A549 (cell line): ENCODE data around the gene SNAP29. TPM values are rescaled to one million over a fixed set of nuclear protein-coding genes. Genes with fewer than 3 reads are reported as not detected.

Experiments used
- ATAC-seq, 2 experiments: fragments of 200-7000 bp in 1 of 2; fragments of >200 bp in 1 of 2; cut with Nextera tagmentation in 1 of 2; cut with Tn5 transposase in 1 of 2; 3 replicates each; pipeline versions ENCODE4 v1.8.0 to v1.9.1; 2018 to 2020; ENCODE audit warnings: mild to moderate bottlenecking in 1 of 2, moderate library complexity in 1 of 2
- CTCF ChIA-PET: fragments of 300-600 bp; sonication (Branson Sonifier 250); formaldehyde crosslinking; extraction: SDS; loops from one replicate; lab custom pipeline; 2021; ENCODE audit warnings: antibody characterized with exemption, inconsistent platforms; lab: Yijun Ruan, JAX
- POLR2A ChIA-PET: fragments of 350-600 bp; formaldehyde crosslinking; extraction: SDS; loops from one replicate; lab custom pipeline; 2021; ENCODE audit warnings: antibody characterized with exemption, inconsistent platforms; lab: Yijun Ruan, JAX
- DNase-seq, 2 experiments: peaks; one replicate each; pipeline versions ENCODE4 v3.0.0 to v3.0.0-alpha.2; 2011 to 2016; ENCODE audit warnings: low read depth in 1 of 2, low spot score in 1 of 2
- FAIRE-seq: peaks from 2 replicates; lab custom pipeline; 2011; peaks lifted over from hg19 to GRCh38; lab: Jason Lieb, UNC
- H3K27ac ChIP-seq, 2 experiments: fragments of >200 bp; sonication (Bioruptor Twin); formaldehyde crosslinking; 3 replicates each; pipeline ENCODE4 v1.5.1; 2016 to 2017
- H3K4me1 ChIP-seq: fragments of >200 bp; sonication (Bioruptor Twin); formaldehyde crosslinking; 3 replicates; pipeline ENCODE4 v1.6.1; 2016
- H3K4me2 ChIP-seq: fragments of >200 bp; sonication (Bioruptor Twin); formaldehyde crosslinking; 3 replicates; pipeline ENCODE4 v1.6.1; 2016
- H3K4me3 ChIP-seq: fragments of >200 bp; sonication (Bioruptor Twin); formaldehyde crosslinking; 3 replicates; pipeline ENCODE4 v1.5.1; 2016
- H3K9me3 ChIP-seq: fragments of >200 bp; sonication (Bioruptor Twin); formaldehyde crosslinking; 3 replicates; pipeline ENCODE4 v1.6.1; 2016
- CBX2 ChIP-seq: fragments of 200-600 bp; sonication (generic); IDR thresholded peaks from 2 replicates; pipeline ENCODE4 v1.6.1; 2016; ENCODE audit warnings: low read depth, mild to moderate bottlenecking, borderline replicate concordance
- CEBPB ChIP-seq, 2 experiments: fragments of >200 bp in 1 of 2; sonication (Bioruptor Twin) in 1 of 2; formaldehyde crosslinking in 1 of 2; IDR thresholded peaks; 2 replicates each; pipeline ENCODE4 v1.6.1; 2012 to 2016
- CHD4 ChIP-seq: fragments of 200-600 bp; sonication (generic); IDR thresholded peaks from 2 replicates; pipeline ENCODE4 v1.6.1; 2016; ENCODE audit warnings: antibody characterized with exemption, mild to moderate bottlenecking, borderline replicate concordance
- FOXS1 ChIP-seq: fragments of 250-450 bp; sonication (Bioruptor Pico); IDR thresholded peaks from 2 replicates; pipeline ENCODE4 v1.5.0; 2020; ENCODE audit warnings: mild to moderate bottlenecking, moderate library complexity
- GATA3 ChIP-seq: IDR thresholded peaks from 2 replicates; pipeline ENCODE4 v1.6.1; 2012; ENCODE audit warnings: borderline replicate concordance
- HOXB13 ChIP-seq: fragments of 250-450 bp; sonication (Bioruptor Pico); IDR thresholded peaks from 2 replicates; pipeline ENCODE4 v1.5.0; 2020; ENCODE audit warnings: low read depth, mild to moderate bottlenecking, moderate library complexity
- JUN ChIP-seq, 2 experiments: fragments of >200 bp; sonication (Bioruptor Twin); formaldehyde crosslinking; IDR thresholded peaks; 2 replicates in 1 of 2; 3 replicates in 1 of 2; pipeline ENCODE4 v1.6.1; 2016 to 2017
- POLR2A ChIP-seq: IDR thresholded peaks from 2 replicates; pipeline ENCODE4 v1.6.1; 2012; ENCODE audit warnings: mild to moderate bottlenecking, low read length
- RARB ChIP-seq: fragments of 250-450 bp; sonication (Bioruptor Pico); IDR thresholded peaks from 2 replicates; pipeline ENCODE4 v1.8.0; 2021; ENCODE audit warnings: mild to moderate bottlenecking, moderate library complexity
- RNF2 ChIP-seq: fragments of 200-600 bp; sonication (generic); IDR thresholded peaks from 2 replicates; pipeline ENCODE4 v1.6.1; 2016; ENCODE audit warnings: low read depth, mild to moderate bottlenecking, antibody characterized with exemption, moderate library complexity, borderline replicate concordance
- TFCP2L1 ChIP-seq: fragments of 250-450 bp; sonication (Bioruptor Pico); IDR thresholded peaks from 2 replicates; pipeline ENCODE4 v1.5.0; 2021; ENCODE audit warnings: mild to moderate bottlenecking
- TP53 ChIP-seq: fragments of 250-450 bp; sonication (Bioruptor Pico); IDR thresholded peaks from 2 replicates; pipeline ENCODE4 v1.5.0; 2021; ENCODE audit warnings: mild to moderate bottlenecking, moderate library complexity
- ZFP36 ChIP-seq: fragments of 450-650 bp; IDR thresholded peaks from 2 replicates; pipeline ENCODE4 v1.6.1; 2014; ENCODE audit warnings: borderline replicate concordance; ENCODE audit not compliant: partially characterized antibody
- WGBS: methylation state at CpG from one replicate; pipeline ENCODE4 v1.1.6; 2017; ENCODE audit errors: missing lambda C conversion rate; 5-methylcytosine and 5-hydroxymethylcytosine counted together
- polyA plus RNA-seq, 4 experiments: library from polyadenylated mRNA; depleted of rRNA in 3 of 4; stranded (reverse); fragments of >200 nt; fragmentation: RNase III in 1 of 4; extraction: RNeasy Plus Mini Kit Qiagen cat#74134 plus additional on column Dnase treatment in 1 of 4; gene quantifications; 2 replicates in 3 of 4; 3 replicates in 1 of 4; pipeline ENCODE4 v1.2.3, GENCODE V29; 2011 to 2017
- TF ChIP-seq, protein P1 (sequence below): IDR thresholded peaks from 2 replicates; pipeline ENCODE4 v1.6.1; 2012
- TF ChIP-seq, protein P2 (sequence below): IDR thresholded peaks from 2 replicates; pipeline ENCODE4 v1.6.1; 2012
- TF ChIP-seq, protein P3 (sequence below): fragments of 200-600 bp; sonication (generic); IDR thresholded peaks from 2 replicates; pipeline ENCODE4 v1.6.1; 2016; ENCODE audit warnings: antibody characterized with exemption, mild to moderate bottlenecking, moderate library complexity
- TF ChIP-seq, protein P4 (sequence below): fragments of 250-450 bp; sonication (Bioruptor Pico); IDR thresholded peaks from 2 replicates; pipeline ENCODE4 v1.5.0; 2020; ENCODE audit warnings: low read depth, mild to moderate bottlenecking, moderate library complexity
- TF ChIP-seq, protein P5 (sequence below): fragments of >200 bp; sonication (Bioruptor Twin); formaldehyde crosslinking; IDR thresholded peaks from 2 replicates; pipeline ENCODE4 v1.6.1; 2016
- TF ChIP-seq, protein P6 (sequence below): fragments of 150-350 bp; IDR thresholded peaks from 2 replicates; pipeline ENCODE4 v1.6.1; 2014; ENCODE audit warnings: low read depth, mild to moderate bottlenecking, low read length
- TF ChIP-seq, protein P7 (sequence below): fragments of 250-450 bp; sonication (Bioruptor Pico); IDR thresholded peaks from 2 replicates; pipeline ENCODE4 v1.5.0; 2021; ENCODE audit warnings: mild to moderate bottlenecking, moderate library complexity, borderline replicate concordance

SNAP29 gene
- polyA plus RNA-seq, 2 of the 4 experiments (the other 2 are of a cell fraction), result 14.2 to 20.1 TPM

DNA sequence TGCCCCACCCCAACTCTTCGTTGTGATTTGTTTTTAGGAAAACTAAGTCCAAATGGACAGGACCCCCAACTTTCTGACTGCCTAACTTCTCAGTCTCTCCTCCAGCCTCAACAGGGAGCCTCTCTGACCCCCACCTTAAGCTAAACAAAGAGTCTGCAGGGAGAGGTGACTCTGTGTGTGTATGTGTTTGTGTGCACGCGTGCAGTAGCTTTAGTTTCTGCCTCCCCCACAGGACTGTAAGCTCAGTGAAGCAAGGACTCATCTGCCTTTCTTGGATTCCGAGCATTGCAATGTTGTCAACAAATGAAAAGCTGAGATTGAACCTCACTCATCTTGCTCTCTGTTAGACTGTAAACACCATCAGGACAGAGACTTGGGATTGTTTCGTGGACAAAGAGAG is 7.9 kb downstream of the SNAP29 start:
- ATAC-seq (no peak), DNase-seq (no peak), FAIRE-seq (no peak)
- WGBS, result 83% methylated on average over 5 of the region's 5 CpGs
- POLR2A ChIA-PET, result no interaction called here
- H3K4me3 ChIP-seq, result no peak overlapping the region
- H3K4me1 ChIP-seq, result 0 out of 3 replicates have a peak, but pooled peaks cover 4% of the 10 kb centered on the region
- no peak overlapping the region for H3K4me2 ChIP-seq
- no peak overlapping the region for H3K27ac ChIP-seq
- TF ChIP-seq RNF2 (no peak), GATA3 (no peak), HOXB13 (no peak), TFCP2L1 (CRISPR knock-in tag) (no peak), ZFP36 (no peak)
- TF ChIP-seq, protein P1, sequence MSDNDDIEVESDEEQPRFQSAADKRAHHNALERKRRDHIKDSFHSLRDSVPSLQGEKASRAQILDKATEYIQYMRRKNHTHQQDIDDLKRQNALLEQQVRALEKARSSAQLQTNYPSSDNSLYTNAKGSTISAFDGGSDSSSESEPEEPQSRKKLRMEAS, result no peak
- TF ChIP-seq, protein P2, sequence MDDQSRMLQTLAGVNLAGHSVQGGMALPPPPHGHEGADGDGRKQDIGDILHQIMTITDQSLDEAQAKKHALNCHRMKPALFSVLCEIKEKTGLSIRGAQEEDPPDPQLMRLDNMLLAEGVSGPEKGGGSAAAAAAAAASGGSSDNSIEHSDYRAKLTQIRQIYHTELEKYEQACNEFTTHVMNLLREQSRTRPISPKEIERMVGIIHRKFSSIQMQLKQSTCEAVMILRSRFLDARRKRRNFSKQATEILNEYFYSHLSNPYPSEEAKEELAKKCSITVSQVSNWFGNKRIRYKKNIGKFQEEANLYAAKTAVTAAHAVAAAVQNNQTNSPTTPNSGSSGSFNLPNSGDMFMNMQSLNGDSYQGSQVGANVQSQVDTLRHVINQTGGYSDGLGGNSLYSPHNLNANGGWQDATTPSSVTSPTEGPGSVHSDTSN, result no peak
- TF ChIP-seq, protein P3, sequence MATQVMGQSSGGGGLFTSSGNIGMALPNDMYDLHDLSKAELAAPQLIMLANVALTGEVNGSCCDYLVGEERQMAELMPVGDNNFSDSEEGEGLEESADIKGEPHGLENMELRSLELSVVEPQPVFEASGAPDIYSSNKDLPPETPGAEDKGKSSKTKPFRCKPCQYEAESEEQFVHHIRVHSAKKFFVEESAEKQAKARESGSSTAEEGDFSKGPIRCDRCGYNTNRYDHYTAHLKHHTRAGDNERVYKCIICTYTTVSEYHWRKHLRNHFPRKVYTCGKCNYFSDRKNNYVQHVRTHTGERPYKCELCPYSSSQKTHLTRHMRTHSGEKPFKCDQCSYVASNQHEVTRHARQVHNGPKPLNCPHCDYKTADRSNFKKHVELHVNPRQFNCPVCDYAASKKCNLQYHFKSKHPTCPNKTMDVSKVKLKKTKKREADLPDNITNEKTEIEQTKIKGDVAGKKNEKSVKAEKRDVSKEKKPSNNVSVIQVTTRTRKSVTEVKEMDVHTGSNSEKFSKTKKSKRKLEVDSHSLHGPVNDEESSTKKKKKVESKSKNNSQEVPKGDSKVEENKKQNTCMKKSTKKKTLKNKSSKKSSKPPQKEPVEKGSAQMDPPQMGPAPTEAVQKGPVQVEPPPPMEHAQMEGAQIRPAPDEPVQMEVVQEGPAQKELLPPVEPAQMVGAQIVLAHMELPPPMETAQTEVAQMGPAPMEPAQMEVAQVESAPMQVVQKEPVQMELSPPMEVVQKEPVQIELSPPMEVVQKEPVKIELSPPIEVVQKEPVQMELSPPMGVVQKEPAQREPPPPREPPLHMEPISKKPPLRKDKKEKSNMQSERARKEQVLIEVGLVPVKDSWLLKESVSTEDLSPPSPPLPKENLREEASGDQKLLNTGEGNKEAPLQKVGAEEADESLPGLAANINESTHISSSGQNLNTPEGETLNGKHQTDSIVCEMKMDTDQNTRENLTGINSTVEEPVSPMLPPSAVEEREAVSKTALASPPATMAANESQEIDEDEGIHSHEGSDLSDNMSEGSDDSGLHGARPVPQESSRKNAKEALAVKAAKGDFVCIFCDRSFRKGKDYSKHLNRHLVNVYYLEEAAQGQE, result no peak
- TF ChIP-seq, protein P4, sequence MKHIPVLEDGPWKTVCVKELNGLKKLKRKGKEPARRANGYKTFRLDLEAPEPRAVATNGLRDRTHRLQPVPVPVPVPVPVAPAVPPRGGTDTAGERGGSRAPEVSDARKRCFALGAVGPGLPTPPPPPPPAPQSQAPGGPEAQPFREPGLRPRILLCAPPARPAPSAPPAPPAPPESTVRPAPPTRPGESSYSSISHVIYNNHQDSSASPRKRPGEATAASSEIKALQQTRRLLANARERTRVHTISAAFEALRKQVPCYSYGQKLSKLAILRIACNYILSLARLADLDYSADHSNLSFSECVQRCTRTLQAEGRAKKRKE (CRISPR knock-in tag), result no peak
- TF ChIP-seq, protein P5, sequence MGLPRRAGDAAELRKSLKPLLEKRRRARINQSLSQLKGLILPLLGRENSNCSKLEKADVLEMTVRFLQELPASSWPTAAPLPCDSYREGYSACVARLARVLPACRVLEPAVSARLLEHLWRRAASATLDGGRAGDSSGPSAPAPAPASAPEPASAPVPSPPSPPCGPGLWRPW, result no peak
- no peaks in the 10 kb centered on the region for H3K9me3 ChIP-seq
- CTCF ChIA-PET, result interaction anchor here (0.9 to 1.3 kb wide), 2 partner anchors 19 to 62 kb away, joined by 5 to 6 read pairs; no protein-coding TSS in a partner anchor

DNA sequence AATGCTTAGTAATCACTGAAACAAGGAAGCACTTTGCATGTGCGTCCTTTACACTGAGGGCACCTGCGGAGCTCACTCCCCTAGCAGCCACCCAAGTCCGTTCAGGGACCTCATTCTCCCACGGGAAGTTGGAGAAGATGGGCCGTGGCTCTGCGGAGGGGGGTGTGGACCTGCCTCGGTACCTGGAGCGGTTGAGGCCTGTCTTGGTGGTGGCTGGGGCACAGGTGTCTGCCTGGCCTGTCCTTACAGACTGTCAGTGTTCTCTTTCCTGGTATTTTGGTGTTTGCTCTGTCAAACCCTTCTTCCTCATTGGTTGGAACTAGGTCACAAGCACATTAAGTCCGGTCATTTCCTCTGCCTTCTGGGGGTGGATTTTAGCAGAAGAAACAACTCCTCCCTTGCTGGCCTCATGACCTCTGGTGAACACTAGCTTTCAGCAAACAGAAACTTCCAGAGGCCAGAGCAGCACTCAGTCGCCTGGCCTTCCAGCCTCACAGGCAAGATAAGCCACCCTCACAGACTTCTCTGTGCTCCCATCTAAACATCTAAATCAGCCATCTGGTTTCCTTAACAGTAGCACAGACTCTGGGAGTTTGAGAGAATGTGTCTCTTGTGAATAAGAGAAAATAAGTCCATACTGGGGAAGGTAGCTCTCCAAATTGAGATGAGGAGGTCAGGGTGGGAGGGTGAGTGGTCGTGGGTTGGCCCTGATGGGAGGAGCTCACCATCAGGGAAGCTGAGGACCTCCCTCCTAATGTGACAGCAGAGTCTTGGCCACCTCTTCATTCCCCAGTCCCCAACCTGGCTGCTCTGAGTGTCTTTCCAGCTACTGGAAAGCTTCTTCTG is 8.6 kb downstream of the SNAP29 start:
- no peak for ATAC-seq
- DNase-seq, result no peak
- Histone ChIP-seq H3K27ac (no peak overlapping the region), H3K4me2 (no peak overlapping the region), H3K4me3 (no peak overlapping the region), H3K9me3 (no peaks in the 10 kb centered on the region), H3K4me1 (0 out of 3 replicates have a peak, but pooled peaks cover 4% of the 10 kb centered on the region)
- FAIRE-seq, result no peak
- CTCF ChIA-PET, result interaction anchor here (0.5 to 1.5 kb wide), 4 partner anchors 18 to 63 kb away, joined by 3 to 7 read pairs (median 6); partner anchors contain the start of gene CRKL
- TF ChIP-seq CBX2, result no peak
- no peak for TF ChIP-seq CHD4
- TF ChIP-seq JUN (IDR thresholded peaks at IDR 0.05), result no peak
- TF ChIP-seq POLR2A, result no peak
- TF ChIP-seq, protein P6, sequence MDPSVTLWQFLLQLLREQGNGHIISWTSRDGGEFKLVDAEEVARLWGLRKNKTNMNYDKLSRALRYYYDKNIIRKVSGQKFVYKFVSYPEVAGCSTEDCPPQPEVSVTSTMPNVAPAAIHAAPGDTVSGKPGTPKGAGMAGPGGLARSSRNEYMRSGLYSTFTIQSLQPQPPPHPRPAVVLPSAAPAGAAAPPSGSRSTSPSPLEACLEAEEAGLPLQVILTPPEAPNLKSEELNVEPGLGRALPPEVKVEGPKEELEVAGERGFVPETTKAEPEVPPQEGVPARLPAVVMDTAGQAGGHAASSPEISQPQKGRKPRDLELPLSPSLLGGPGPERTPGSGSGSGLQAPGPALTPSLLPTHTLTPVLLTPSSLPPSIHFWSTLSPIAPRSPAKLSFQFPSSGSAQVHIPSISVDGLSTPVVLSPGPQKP, result no peak
- TF ChIP-seq, protein P1, result no peak
- no peak for TF ChIP-seq CEBPB (IDR thresholded peaks at IDR 0.05)
- TF ChIP-seq TP53 (CRISPR knock-in tag), result no peak
- TF ChIP-seq, protein P7, sequence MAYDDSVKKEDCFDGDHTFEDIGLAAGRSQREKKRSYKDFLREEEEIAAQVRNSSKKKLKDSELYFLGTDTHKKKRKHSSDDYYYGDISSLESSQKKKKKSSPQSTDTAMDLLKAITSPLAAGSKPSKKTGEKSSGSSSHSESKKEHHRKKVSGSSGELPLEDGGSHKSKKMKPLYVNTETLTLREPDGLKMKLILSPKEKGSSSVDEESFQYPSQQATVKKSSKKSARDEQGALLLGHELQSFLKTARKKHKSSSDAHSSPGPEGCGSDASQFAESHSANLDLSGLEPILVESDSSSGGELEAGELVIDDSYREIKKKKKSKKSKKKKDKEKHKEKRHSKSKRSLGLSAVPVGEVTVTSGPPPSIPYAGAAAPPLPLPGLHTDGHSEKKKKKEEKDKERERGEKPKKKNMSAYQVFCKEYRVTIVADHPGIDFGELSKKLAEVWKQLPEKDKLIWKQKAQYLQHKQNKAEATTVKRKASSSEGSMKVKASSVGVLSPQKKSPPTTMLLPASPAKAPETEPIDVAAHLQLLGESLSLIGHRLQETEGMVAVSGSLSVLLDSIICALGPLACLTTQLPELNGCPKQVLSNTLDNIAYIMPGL (CRISPR knock-in tag), result no peak
- no peak for TF ChIP-seq FOXS1 (CRISPR knock-in tag)
- TF ChIP-seq RARB (CRISPR knock-in tag), result no peak
- 86% methylated on average over 11 of the region's 11 CpGs for WGBS
- POLR2A ChIA-PET, result no interaction called here
